HepG2 (cell line): ENCODE results near the gene PBX1. TPM values are rescaled to one million over a fixed set of nuclear protein-coding genes. Genes with fewer than 3 reads are reported as not detected.

ENCODE experiments used
- ATAC-seq: fragments of 200-7000 bp; cut with Tn5 transposase; 3 replicates; pipeline ENCODE4 v1.9.1; 2020; ENCODE audit warnings: mild to moderate bottlenecking, moderate library complexity
- BruUV-seq: library from RNA; stranded (reverse); fragments of 400-500 nt; replicated peaks from 2 replicates; lab custom pipeline; 2021; lab: Mats Ljungman, UMichigan
- CTCF ChIA-PET: fragments of 300-600 bp; formaldehyde crosslinking; extraction: SDS; loops from one replicate; lab custom pipeline; 2021; ENCODE audit warnings: low total read pairs, inconsistent platforms, low intra/inter-chr PET ratio; lab: Yijun Ruan, JAX
- POLR2A ChIA-PET: fragments of 350-600 bp; sonication (Branson Sonifier 250); formaldehyde crosslinking; loops from one replicate; lab custom pipeline; 2020; ENCODE audit warnings: antibody characterized with exemption, inconsistent platforms; lab: Yijun Ruan, JAX
- DNase-seq: peaks from one replicate; pipeline ENCODE4 v3.0.0-alpha.2; 2015; ENCODE audit warnings: low spot score
- FAIRE-seq: peaks from 3 replicates; lab custom pipeline; 2011; peaks lifted over from hg19 to GRCh38; lab: Jason Lieb, UNC
- H2AFZ ChIP-seq: one replicate; pipeline ENCODE4 v1.6.1; 2011; ENCODE audit warnings: low read length, inconsistent platforms
- H3K27ac ChIP-seq: fragments of 300-600 bp; 3 replicates; pipeline ENCODE4 v1.8.0; 2011; ENCODE audit warnings: mixed run types, mild to moderate bottlenecking, mixed read lengths, low read length, inconsistent platforms; ENCODE audit not compliant: insufficient read depth; ENCODE audit errors: extremely low read length
- H3K27me3 ChIP-seq, 2 experiments: fragments of 200-600 bp in 1 of 2; 2 replicates in 1 of 2; 3 replicates in 1 of 2; pipeline versions ENCODE4 v1.6.0 to v1.8.0; 2011; ENCODE audit warnings: low read length in 2 of 2, mild to moderate bottlenecking in 2 of 2, moderate library complexity in 2 of 2, inconsistent platforms in 1 of 2; ENCODE audit not compliant: insufficient read depth in 2 of 2, control insufficient read depth in 1 of 2
- H3K36me3 ChIP-seq, 2 experiments: fragments of 200-600 bp in 1 of 2; replicated peaks in 1 of 2; 2 replicates in 1 of 2; 3 replicates in 1 of 2; pipeline versions ENCODE4 v1.5.1 to v1.8.0; 2011; ENCODE audit warnings: low read length in 2 of 2, inconsistent platforms in 1 of 2; ENCODE audit not compliant: insufficient read depth in 2 of 2, control insufficient read depth in 1 of 2
- H3K4me1 ChIP-seq: 2 replicates; pipeline ENCODE4 v1.5.1; 2012; ENCODE audit warnings: low read length, inconsistent platforms; ENCODE audit not compliant: insufficient read depth
- H3K4me2 ChIP-seq: 2 replicates; pipeline ENCODE4 v1.6.0; 2011; ENCODE audit warnings: low read depth, low read length, inconsistent platforms
- H3K4me3 ChIP-seq, 3 experiments: fragments of 200-600 bp in 1 of 3; sonication (generic), shearing (Covaris generic) in 1 of 3; replicated peaks in 1 of 3; 2 replicates each; pipeline ENCODE4 v1.5.1; 2011 to 2016; ENCODE audit warnings: low read length in 3 of 3, inconsistent platforms in 2 of 3, low read depth in 2 of 3, mild to moderate bottlenecking in 2 of 3, control low read depth in 1 of 3, mixed read lengths in 1 of 3; ENCODE audit not compliant: insufficient read depth in 1 of 3
- H3K79me2 ChIP-seq: one replicate; pipeline ENCODE4 v1.6.1; 2011; ENCODE audit warnings: low read length, inconsistent platforms; ENCODE audit not compliant: insufficient read depth
- H3K9ac ChIP-seq: 2 replicates; pipeline ENCODE4 v1.6.0; 2011; ENCODE audit warnings: mild to moderate bottlenecking, low read depth, low read length, inconsistent platforms; ENCODE audit not compliant: insufficient read depth
- H3K9me3 ChIP-seq: 2 replicates; pipeline ENCODE4 v1.5.1; 2012; ENCODE audit warnings: mild to moderate bottlenecking, low read length
- H4K20me1 ChIP-seq: 2 replicates; pipeline ENCODE4 v1.6.0; 2011; ENCODE audit warnings: inconsistent platforms, mild to moderate bottlenecking, low read length, moderate library complexity; ENCODE audit not compliant: insufficient read depth
- AHR ChIP-seq: IDR thresholded peaks from 2 replicates; pipeline ENCODE4 v1.6.1; 2018; ENCODE audit warnings: missing genetic modification reagents, missing compliant biosample characterization
- HES4 ChIP-seq: sonication (generic); formaldehyde crosslinking; IDR thresholded peaks from 2 replicates; pipeline ENCODE4 v1.9.0; 2021; ENCODE audit warnings: mild to moderate bottlenecking, missing genetic modification reagents, borderline replicate concordance
- HOXA5 ChIP-seq: sonication (generic); formaldehyde crosslinking; IDR thresholded peaks from 2 replicates; pipeline ENCODE4 v1.4.0; 2020; ENCODE audit warnings: missing genetic modification reagents
- PHF20 ChIP-seq: sonication (generic); formaldehyde crosslinking; IDR thresholded peaks from 2 replicates; pipeline ENCODE4 v1.5.0; 2020; ENCODE audit warnings: mild to moderate bottlenecking, missing genetic modification reagents
- POLR2AphosphoS5 ChIP-seq: IDR thresholded peaks from 2 replicates; pipeline ENCODE4 v1.6.1; 2012; ENCODE audit warnings: low read depth, low read length
- ZBTB40 ChIP-seq, 2 experiments: fragments of 450-650 bp in 1 of 2; sonication (generic) in 1 of 2; formaldehyde crosslinking in 1 of 2; IDR thresholded peaks; 2 replicates each; pipeline versions ENCODE4 v1.6.1 to v1.8.0; 2016 to 2022; ENCODE audit warnings: antibody characterized with exemption in 1 of 2, mild to moderate bottlenecking in 1 of 2, missing genetic modification reagents in 1 of 2
- ZNF3 ChIP-seq: IDR thresholded peaks from 2 replicates; pipeline ENCODE4 v1.7.0; 2017; ENCODE audit warnings: inconsistent platforms
- ZNF33B ChIP-seq: sonication (generic); formaldehyde crosslinking; IDR thresholded peaks from 2 replicates; pipeline ENCODE4 v1.5.1; 2020; ENCODE audit warnings: mild to moderate bottlenecking, missing genetic modification reagents
- ZNF350 ChIP-seq: sonication (generic); formaldehyde crosslinking; IDR thresholded peaks from 2 replicates; pipeline ENCODE4 v1.4.0; 2020; ENCODE audit warnings: mild to moderate bottlenecking, low read depth, missing genetic modification reagents, borderline replicate concordance
- ZNF44 ChIP-seq: sonication (generic); formaldehyde crosslinking; IDR thresholded peaks from 2 replicates; pipeline ENCODE4 v1.5.1; 2020; ENCODE audit warnings: mild to moderate bottlenecking, missing genetic modification reagents
- WGBS: methylation state at CpG from one replicate; pipeline ENCODE4 v1.1.6; 2017; ENCODE audit warnings: low lambda C conversion rate; 5-methylcytosine and 5-hydroxymethylcytosine counted together
- in situ Hi-C: cut with HindIII; loops from 2 replicates; pipeline ENCODE4 v1.10.0; 2017; ENCODE audit warnings: low pct_unique_long_range_greater_than_20kb; ENCODE audit not compliant: extremely low pct_ligation_motif_present
- intact Hi-C: fragments of 100-400 bp; cut with micrococcal nuclease; formaldehyde crosslinking; loops from one replicate; pipeline ENCODE4 v1.10.0; 2022; ENCODE audit not compliant: unreplicated experiment
- polyA plus RNA-seq, 8 experiments: library from polyadenylated mRNA; depleted of rRNA in 3 of 8; stranded (reverse) in 7 of 8; unstranded in 1 of 8; fragments of >200 nt; fragmentation: Illumina TruSeq in 4 of 8; extraction: Trizol in 4 of 8; gene quantifications; 2 replicates each; pipeline versions ENCODE4 v1.2.1 to v1.2.3, GENCODE V29; 2011 to 2016; ENCODE audit warnings: low read depth in 4 of 8, missing spikeins in 1 of 8, mixed read lengths in 1 of 8; ENCODE audit not compliant: insufficient read depth in 1 of 8
- total RNA-seq, 5 experiments: library from RNA; depleted of rRNA; stranded (reverse); fragments of >200 nt; fragmentation: Illumina TruSeq; extraction: Trizol; gene quantifications; 2 replicates each; pipeline ENCODE4 v1.2.3, GENCODE V29; 2016; ENCODE audit warnings: low read depth in 1 of 5
- TF ChIP-seq, protein P1 (sequence below): sonication (generic); formaldehyde crosslinking; conservative IDR thresholded peaks from 2 replicates; pipeline ENCODE4 v1.4.0; 2020; ENCODE audit warnings: missing genetic modification reagents
- TF ChIP-seq, protein P2 (sequence below): sonication (generic); formaldehyde crosslinking; conservative IDR thresholded peaks from 2 replicates; pipeline ENCODE4 v1.4.0; 2020; ENCODE audit warnings: mild to moderate bottlenecking, missing genetic modification reagents, moderate library complexity

Gene PBX1
- total and polyA plus RNA-seq, 2 of the 13 experiments (the other 11 are each of a cell fraction or from before 2014, with no cell fraction given) = 0.24 TPM; not detected in 1

- Histone ChIP-seq H3K9me3 (no peaks in the 10 kb centered on the region), H3K27ac (no peak overlapping the region), H3K36me3 (no peaks in the 10 kb centered on the region), H3K4me3 (no peak overlapping the region), H3K27me3 (no peaks in the 10 kb centered on the region), H4K20me1 (no peaks in the 10 kb centered on the region), H2AFZ (no peak overlapping the region), H3K9ac (no peak overlapping the region), H3K4me1 (no peaks in the 10 kb centered on the region), H3K4me2 (no peak overlapping the region), H3K79me2 (no peaks in the 10 kb centered on the region)
- in situ Hi-C loops = no loop called here
- FAIRE-seq (no peak), ATAC-seq (no peak), DNase-seq (no peak)
- POLR2A ChIA-PET = no interaction called here
- BruUV-seq = no TSS peak
- CTCF ChIA-PET = no interaction called here
- 25% methylated on average over 4 of the region's 4 CpGs for WGBS
- intact Hi-C loops = no loop called here
- no peak for TF ChIP-seq AHR (CRISPR knock-in tag)
- no peak for TF ChIP-seq ZBTB40 (IDR thresholded peaks at IDR 0.05)
- TF ChIP-seq ZBTB40 (CRISPR knock-in tag; IDR thresholded peaks at IDR 0.05) = no peak
- no peak for TF ChIP-seq ZNF3 (CRISPR knock-in tag)
- no peak for TF ChIP-seq ZNF33B
- TF ChIP-seq, protein P1, sequence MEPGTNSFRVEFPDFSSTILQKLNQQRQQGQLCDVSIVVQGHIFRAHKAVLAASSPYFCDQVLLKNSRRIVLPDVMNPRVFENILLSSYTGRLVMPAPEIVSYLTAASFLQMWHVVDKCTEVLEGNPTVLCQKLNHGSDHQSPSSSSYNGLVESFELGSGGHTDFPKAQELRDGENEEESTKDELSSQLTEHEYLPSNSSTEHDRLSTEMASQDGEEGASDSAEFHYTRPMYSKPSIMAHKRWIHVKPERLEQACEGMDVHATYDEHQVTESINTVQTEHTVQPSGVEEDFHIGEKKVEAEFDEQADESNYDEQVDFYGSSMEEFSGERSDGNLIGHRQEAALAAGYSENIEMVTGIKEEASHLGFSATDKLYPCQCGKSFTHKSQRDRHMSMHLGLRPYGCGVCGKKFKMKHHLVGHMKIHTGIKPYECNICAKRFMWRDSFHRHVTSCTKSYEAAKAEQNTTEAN (CRISPR knock-in tag) = no peak
- no peak for TF ChIP-seq ZNF44 (CRISPR knock-in tag)
- TF ChIP-seq PHF20 (CRISPR knock-in tag) = no peak
- TF ChIP-seq, protein P2, sequence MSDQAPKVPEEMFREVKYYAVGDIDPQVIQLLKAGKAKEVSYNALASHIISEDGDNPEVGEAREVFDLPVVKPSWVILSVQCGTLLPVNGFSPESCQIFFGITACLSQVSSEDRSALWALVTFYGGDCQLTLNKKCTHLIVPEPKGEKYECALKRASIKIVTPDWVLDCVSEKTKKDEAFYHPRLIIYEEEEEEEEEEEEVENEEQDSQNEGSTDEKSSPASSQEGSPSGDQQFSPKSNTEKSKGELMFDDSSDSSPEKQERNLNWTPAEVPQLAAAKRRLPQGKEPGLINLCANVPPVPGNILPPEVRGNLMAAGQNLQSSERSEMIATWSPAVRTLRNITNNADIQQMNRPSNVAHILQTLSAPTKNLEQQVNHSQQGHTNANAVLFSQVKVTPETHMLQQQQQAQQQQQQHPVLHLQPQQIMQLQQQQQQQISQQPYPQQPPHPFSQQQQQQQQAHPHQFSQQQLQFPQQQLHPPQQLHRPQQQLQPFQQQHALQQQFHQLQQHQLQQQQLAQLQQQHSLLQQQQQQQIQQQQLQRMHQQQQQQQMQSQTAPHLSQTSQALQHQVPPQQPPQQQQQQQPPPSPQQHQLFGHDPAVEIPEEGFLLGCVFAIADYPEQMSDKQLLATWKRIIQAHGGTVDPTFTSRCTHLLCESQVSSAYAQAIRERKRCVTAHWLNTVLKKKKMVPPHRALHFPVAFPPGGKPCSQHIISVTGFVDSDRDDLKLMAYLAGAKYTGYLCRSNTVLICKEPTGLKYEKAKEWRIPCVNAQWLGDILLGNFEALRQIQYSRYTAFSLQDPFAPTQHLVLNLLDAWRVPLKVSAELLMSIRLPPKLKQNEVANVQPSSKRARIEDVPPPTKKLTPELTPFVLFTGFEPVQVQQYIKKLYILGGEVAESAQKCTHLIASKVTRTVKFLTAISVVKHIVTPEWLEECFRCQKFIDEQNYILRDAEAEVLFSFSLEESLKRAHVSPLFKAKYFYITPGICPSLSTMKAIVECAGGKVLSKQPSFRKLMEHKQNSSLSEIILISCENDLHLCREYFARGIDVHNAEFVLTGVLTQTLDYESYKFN (CRISPR knock-in tag) = no peak
- TF ChIP-seq ZNF350 (CRISPR knock-in tag) = no peak
- no peak for TF ChIP-seq HES4 (CRISPR knock-in tag)
- TF ChIP-seq POLR2AphosphoS5 = no peak
- TF ChIP-seq HOXA5 (CRISPR knock-in tag) = no peak
Measured at GRCh38 chr1:164709126-164709525, 150.1 kb downstream of the PBX1 start.
